Endothelial cell of umbilical vein (primary cell): Measurements from ENCODE around the gene VWA8. TPM values are rescaled to one million over a fixed set of nuclear protein-coding genes. Genes with fewer than 3 reads are reported as not detected.

Experiments
- BruUV-seq: library from RNA; stranded (reverse); fragments of 400-500 nt; replicated peaks from 2 replicates; lab custom pipeline; 2021; lab: Mats Ljungman, UMichigan
- CTCF ChIA-PET: fragments of 300-600, 350-600 bp; sonication (Branson Sonifier 250); formaldehyde crosslinking; loops from one replicate; lab custom pipeline; 2021; ENCODE audit warnings: antibody characterized with exemption, inconsistent platforms; lab: Charles Lee
- POLR2A ChIA-PET: fragments of 300-600, 350-600 bp; sonication (Branson Sonifier 250); formaldehyde crosslinking; loops from one replicate; lab custom pipeline; 2021; ENCODE audit warnings: antibody characterized with exemption, inconsistent platforms; lab: Charles Lee
- DNase-seq: peaks from one replicate; pipeline ENCODE4 v3.0.0-alpha.2; 2011; ENCODE audit warnings: low read depth, low spot score
- FAIRE-seq: peaks from 2 replicates; lab custom pipeline; 2011; peaks lifted over from hg19 to GRCh38; lab: Jason Lieb, UNC
- H2AFZ ChIP-seq: 2 replicates; pipeline ENCODE4 v1.6.0; 2012; ENCODE audit warnings: low read depth, low read length, control low read depth, inconsistent platforms
- H3K27ac ChIP-seq: 2 replicates; pipeline ENCODE4 v1.5.1; 2011; ENCODE audit warnings: low read depth, mild to moderate bottlenecking, control low read depth, low read length, moderate library complexity; ENCODE audit not compliant: insufficient read depth
- H3K27me3 ChIP-seq, 2 experiments: 2 replicates each; pipeline versions ENCODE4 v1.6.0 to v1.6.1; 2011; ENCODE audit warnings: low read length in 2 of 2, mixed read lengths in 1 of 2; ENCODE audit not compliant: control insufficient read depth in 2 of 2, insufficient read depth in 2 of 2
- H3K36me3 ChIP-seq, 2 experiments: 2 replicates in 1 of 2; 3 replicates in 1 of 2; pipeline ENCODE4 v1.5.1; 2011; ENCODE audit warnings: low read length in 2 of 2, mild to moderate bottlenecking in 1 of 2, moderate library complexity in 1 of 2; ENCODE audit not compliant: control insufficient read depth in 2 of 2, insufficient read depth in 2 of 2; ENCODE audit errors: extremely low read depth in 1 of 2
- H3K4me1 ChIP-seq: 3 replicates; pipeline ENCODE4 v1.5.1; 2011; ENCODE audit warnings: mild to moderate bottlenecking, low read length; ENCODE audit not compliant: control insufficient read depth, insufficient read depth; ENCODE audit errors: extremely low read depth
- H3K4me2 ChIP-seq: 2 replicates; pipeline ENCODE4 v1.6.1; 2011; ENCODE audit warnings: low read length, control low read depth, mixed read lengths; ENCODE audit not compliant: insufficient read depth
- H3K4me3 ChIP-seq, 3 experiments: fragments of 200-600 bp in 1 of 3; sonication (generic), shearing (Covaris generic) in 1 of 3; replicated peaks in 1 of 3; 2 replicates each; pipeline ENCODE4 v1.5.1; 2011 to 2016; ENCODE audit warnings: control low read depth in 3 of 3, low read length in 3 of 3, mild to moderate bottlenecking in 2 of 3, inconsistent platforms in 1 of 3, low read depth in 1 of 3, moderate library complexity in 1 of 3; ENCODE audit not compliant: insufficient read depth in 1 of 3
- H3K79me2 ChIP-seq: 2 replicates; pipeline ENCODE4 v1.6.0; 2012; ENCODE audit warnings: low read length, inconsistent platforms; ENCODE audit not compliant: control insufficient read depth, insufficient read depth
- H3K9ac ChIP-seq: replicated peaks from 2 replicates; pipeline ENCODE3; 2011; ENCODE audit warnings: low read length, control low read depth; ENCODE audit not compliant: insufficient read depth; ENCODE audit errors: extremely low read depth
- H3K9me1 ChIP-seq: replicated peaks from 3 replicates; pipeline ENCODE4 v1.6.0; 2011; ENCODE audit warnings: mild to moderate bottlenecking, low read length; ENCODE audit not compliant: control insufficient read depth, insufficient read depth; ENCODE audit errors: extremely low read depth
- H3K9me3 ChIP-seq: replicated peaks from 2 replicates; pipeline ENCODE4 v1.5.1; 2012; ENCODE audit warnings: low read length, inconsistent platforms; ENCODE audit not compliant: control insufficient read depth, insufficient read depth
- H4K20me1 ChIP-seq: replicated peaks from 2 replicates; pipeline ENCODE3; 2011; ENCODE audit warnings: mild to moderate bottlenecking, low read length; ENCODE audit not compliant: control insufficient read depth, insufficient read depth; ENCODE audit errors: extremely low read depth
- CTCF ChIP-seq, 2 donors: IDR thresholded peaks; 1 replicate in 1 of 2; 2 replicates in 1 of 2; pipeline ENCODE4 v1.5.1; 2011; ENCODE audit warnings: low read length in 2 of 2, mild to moderate bottlenecking in 2 of 2, moderate library complexity in 2 of 2, control low read depth in 1 of 2, inconsistent platforms in 1 of 2, low read depth in 1 of 2; ENCODE audit not compliant: insufficient read depth in 1 of 2; ENCODE audit errors: extremely low read depth in 1 of 2
- EZH2 ChIP-seq: IDR thresholded peaks from 2 replicates; pipeline ENCODE4 v1.6.1; 2012; ENCODE audit warnings: borderline replicate concordance, low read depth, mild to moderate bottlenecking, moderate library complexity, low read length, inconsistent platforms; ENCODE audit not compliant: severe bottlenecking
- FOS ChIP-seq: IDR thresholded peaks from 2 replicates; pipeline ENCODE4 v1.6.1; 2011; ENCODE audit warnings: mild to moderate bottlenecking, low read length, moderate library complexity, borderline replicate concordance; ENCODE audit not compliant: insufficient read depth
- GATA2 ChIP-seq: IDR thresholded peaks from 2 replicates; pipeline ENCODE4 v1.7.0; 2011; ENCODE audit warnings: low read depth, mild to moderate bottlenecking, moderate library complexity, mixed read lengths, low read length; ENCODE audit not compliant: insufficient read length, insufficient read depth
- JUN ChIP-seq: IDR thresholded peaks from 2 replicates; pipeline ENCODE4 v1.6.1; 2011; ENCODE audit warnings: borderline replicate concordance, low read depth; ENCODE audit not compliant: insufficient read length, insufficient read depth
- MAX ChIP-seq: IDR thresholded peaks from 2 replicates; pipeline ENCODE4 v1.6.1; 2011; ENCODE audit not compliant: insufficient read depth, insufficient read length
- MYC ChIP-seq: IDR thresholded peaks from one replicate; pipeline ENCODE4 v1.6.1; 2011; ENCODE audit warnings: mild to moderate bottlenecking, low read depth, low read length
- POLR2A ChIP-seq: IDR thresholded peaks from 2 replicates; pipeline ENCODE4 v1.6.1; 2012; ENCODE audit warnings: low read depth, mild to moderate bottlenecking, control low read depth, low read length
- POLR2AphosphoS5 ChIP-seq: IDR thresholded peaks from 2 replicates; pipeline ENCODE4 v1.6.1; 2012; ENCODE audit warnings: low read depth, mild to moderate bottlenecking, control low read depth, low read length, moderate library complexity; ENCODE audit not compliant: insufficient read depth
- dilution Hi-C: fragments of 300-500 bp; cut with MboI; formaldehyde crosslinking; loops from one replicate; pipeline ENCODE4 v1.15.0; 2019; ENCODE audit warnings: low sequenced_read_pairs; ENCODE audit not compliant: extremely low pct_ligation_motif_present
- intact Hi-C: fragments of 100-400 bp; cut with micrococcal nuclease; formaldehyde crosslinking; loops from one replicate; pipeline ENCODE4 v1.10.0; 2022
- polyA plus RNA-seq, 4 experiments: library from polyadenylated mRNA; depleted of rRNA in 3 of 4; stranded (reverse) in 3 of 4; unstranded in 1 of 4; fragments of >200 nt; gene quantifications; 2 replicates each; pipeline versions ENCODE4 v1.2.1 to v1.2.3, GENCODE V29; 2011 to 2012; ENCODE audit warnings: missing spikeins in 1 of 4
- total RNA-seq: library from RNA; stranded (reverse); gene quantifications from 2 replicates; pipeline ENCODE4 v1.2.3, GENCODE V29; 2021

The VWA8 gene
- total and polyA plus RNA-seq, 2 donors (not counting 3 experiments of a cell fraction or from before 2014, with no cell fraction given) = 2.9 to 11.3 TPM

- Histone ChIP-seq H3K9ac (no peak overlapping the region), H3K9me1 (no peaks in the 10 kb centered on the region), H3K27ac (no peak overlapping the region), H3K4me3 (no peak overlapping the region), H3K4me1 (no peaks in the 10 kb centered on the region), H2AFZ (no peak overlapping the region), H3K4me2 (no peak overlapping the region), H3K9me3 (no peaks in the 10 kb centered on the region), H3K36me3 (no peaks in the 10 kb centered on the region), H3K79me2 (no peaks in the 10 kb centered on the region), H4K20me1 (no peaks in the 10 kb centered on the region), H3K27me3 (no peaks in the 10 kb centered on the region)
- ChIA-PET POLR2A (no interaction called here), CTCF (interaction anchor here (2.0 kb wide), 1 partner anchor 9 kb away, joined by 10 read pairs; no protein-coding TSS in a partner anchor)
- dilution Hi-C loops (no loop called here), intact Hi-C loops (no loop called here)
- no peak for FAIRE-seq
- no TSS peak for BruUV-seq
- TF ChIP-seq EZH2 (no peak), GATA2 (no peak), MAX (no peak), POLR2AphosphoS5 (no peak), CTCF (IDR thresholded peaks at IDR 0.05; ENCODE audit: extremely low read depth in 1 of 2, insufficient read depth in 1 of 2, low read depth in 1 of 2, low read length in 2 of 2) (no peak), MYC (no peak), FOS (no peak), POLR2A (no peak), JUN (no peak)
- no peak for DNase-seq
Measured at GRCh38 chr13:41858780-41859179, 102.1 kb downstream of the VWA8 start.
